ENCODE results near the gene DNER.

- TF ChIP-seq CTCF (conservative IDR thresholded peaks at IDR 0.05; ENCODE audit: low read depth, low read length) (no peak), EZH2 (IDR thresholded peaks at IDR 0.05; ENCODE audit: borderline replicate concordance, low read depth, low read length, poor library complexity, severe bottlenecking) (no peak)
Observed at GRCh38 chr2:229539628-229540027, 174.7 kb downstream of the DNER start.
